ENCODE results near the gene JAZF1. TPM values are rescaled to one million over a fixed set of nuclear protein-coding genes. Genes with fewer than 3 reads are reported as not detected.

JAZF1 gene
- total RNA-seq, 1 donor from 2014 or later = 29.4 TPM

- H3K4me3 ChIP-seq = no peak overlapping the region
- H3K9me3 ChIP-seq (replicated peaks) = no peaks in the 10 kb centered on the region
- intact Hi-C loops (cut with micrococcal nuclease) = no loop called here
- peaks cover 42% of the 10 kb centered on the region for H3K4me1 ChIP-seq
- TF ChIP-seq CTCF (IDR thresholded peaks at IDR 0.05; ENCODE audit: borderline replicate concordance) = no peak
- H3K27ac ChIP-seq (replicated peaks) = peak overlapping the region; percentile 63
- no peak for DNase-seq
- no peaks in the 10 kb centered on the region for H3K27me3 ChIP-seq (ENCODE audit: low read depth)
- no peaks in the 10 kb centered on the region for H3K36me3 ChIP-seq
These were observed 67.6 kb downstream of the JAZF1 start for GRCh38 chr7:28112883-28113540.

GRCh38 chr7:28112467-28112866, 68.1 kb downstream of the JAZF1 start:
- Histone ChIP-seq H3K4me1 (peaks cover 47% of the 10 kb centered on the region), H3K27me3 (ENCODE audit: low read depth) (no peaks in the 10 kb centered on the region), H3K4me3 (no peak overlapping the region), H3K27ac (replicated peaks) (no peak overlapping the region), H3K9me3 (replicated peaks) (no peaks in the 10 kb centered on the region), H3K36me3 (no peaks in the 10 kb centered on the region)
- no peak for TF ChIP-seq CTCF (IDR thresholded peaks at IDR 0.05; ENCODE audit: borderline replicate concordance)
- intact Hi-C loops (cut with micrococcal nuclease) = no loop called here
- DNase-seq = no peak

GRCh38 chr7:28112012-28112411, 68.6 kb downstream of the JAZF1 start:
- DNase-seq = no peak
- H3K27ac ChIP-seq (replicated peaks) = no peak overlapping the region
- intact Hi-C loops (cut with micrococcal nuclease) = no loop called here
- H3K4me3 ChIP-seq = no peak overlapping the region
- H3K4me1 ChIP-seq = peaks cover 52% of the 10 kb centered on the region
- no peaks in the 10 kb centered on the region for H3K9me3 ChIP-seq (replicated peaks)
- no peaks in the 10 kb centered on the region for H3K36me3 ChIP-seq
- no peaks in the 10 kb centered on the region for H3K27me3 ChIP-seq (ENCODE audit: low read depth)
- no peak for TF ChIP-seq CTCF (IDR thresholded peaks at IDR 0.05; ENCODE audit: borderline replicate concordance)

DNA sequence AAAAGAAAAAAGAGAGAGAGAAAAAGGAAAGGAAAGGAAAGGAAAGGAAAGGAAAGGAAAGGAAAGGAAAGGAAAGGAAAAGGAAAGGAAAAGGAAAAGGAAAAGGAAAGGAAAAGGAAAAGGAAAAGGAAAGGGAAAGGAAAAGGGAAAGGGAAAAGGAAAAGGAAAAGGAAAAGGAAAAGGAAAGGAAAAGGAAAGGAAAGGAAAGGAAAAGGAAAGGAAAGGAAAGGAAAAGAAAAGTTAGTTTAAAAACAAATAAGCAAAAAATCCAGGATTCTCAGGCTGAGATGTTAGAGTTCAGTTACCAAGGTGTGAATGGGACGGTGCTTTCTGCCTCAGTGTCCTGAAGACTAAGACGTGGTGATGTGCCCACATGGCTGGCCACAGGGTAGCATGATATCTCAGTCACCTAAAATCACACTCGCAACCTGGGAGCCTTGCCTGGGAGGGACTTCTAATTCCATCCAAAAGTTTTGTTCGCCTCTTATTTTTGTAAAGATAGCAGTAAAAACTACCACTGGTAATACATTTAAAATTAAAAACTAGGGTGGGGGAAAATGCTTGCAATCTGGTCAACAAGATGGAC, 70.1 kb downstream of the JAZF1 start:
- DNase-seq = no peak
- Histone ChIP-seq H3K27ac (replicated peaks) (no peak overlapping the region), H3K4me1 (peaks cover 58% of the 10 kb centered on the region), H3K36me3 (no peaks in the 10 kb centered on the region), H3K4me3 (no peak overlapping the region), H3K9me3 (replicated peaks) (no peaks in the 10 kb centered on the region), H3K27me3 (ENCODE audit: low read depth) (no peaks in the 10 kb centered on the region)
- no peak for TF ChIP-seq CTCF (IDR thresholded peaks at IDR 0.05; ENCODE audit: borderline replicate concordance)
- intact Hi-C loops (cut with micrococcal nuclease) = no loop called here

DNA sequence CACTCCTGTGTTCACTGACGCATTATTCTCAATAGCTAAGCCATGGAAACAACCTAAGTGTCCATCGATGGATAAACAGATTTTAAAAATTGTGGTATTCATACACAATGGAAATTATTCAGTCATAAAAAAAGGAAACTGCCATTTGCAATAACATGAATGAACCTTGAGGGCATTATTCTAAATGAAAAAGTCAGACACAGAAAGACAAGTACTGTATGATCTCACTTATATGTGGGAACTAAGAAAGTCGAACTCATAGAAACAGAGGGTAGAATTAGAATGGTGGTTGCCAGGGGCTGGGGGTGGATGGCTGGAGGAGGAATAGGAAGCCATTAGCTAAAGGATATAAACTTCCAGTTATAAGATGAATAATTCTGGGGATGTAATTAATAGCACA, 71.8 kb downstream of the JAZF1 start:
- Histone ChIP-seq H3K4me1 (peaks cover 58% of the 10 kb centered on the region), H3K4me3 (no peak overlapping the region), H3K36me3 (no peaks in the 10 kb centered on the region), H3K9me3 (replicated peaks) (no peaks in the 10 kb centered on the region), H3K27ac (replicated peaks) (peak overlapping the region; percentile 91), H3K27me3 (ENCODE audit: low read depth) (no peaks in the 10 kb centered on the region)
- TF ChIP-seq CTCF (IDR thresholded peaks at IDR 0.05; ENCODE audit: borderline replicate concordance) = no peak
- intact Hi-C loops (cut with micrococcal nuclease) = no loop called here
- DNase-seq = no peak

Measured in left ventricle myocardium inferior (tissue), 1 donor.